Activated CD8-positive, alpha-beta T cell treated with anti-CD3 and anti-CD28 coated beads, Interleukin-2, amount 10 ng/mL, durations not matched to agents 7 days and 5 days (primary cell): ENCODE data around the gene SART3. TPM values are rescaled to one million over a fixed set of nuclear protein-coding genes. Genes with fewer than 3 reads are reported as not detected.

Experiments used
- ATAC-seq: fragments of 150-1000 bp; cut with Tn5 transposase; one replicate; pipeline ENCODE4 v1.10.0; 2021; ENCODE audit warnings: moderate library complexity
- CTCF ChIA-PET: fragments of 350-600 bp; sonication (Branson Sonifier 250); formaldehyde crosslinking; loops from one replicate; lab custom pipeline; 2021; ENCODE audit warnings: antibody characterized with exemption; lab: Charles Lee
- POLR2A ChIA-PET: fragments of 350-600 bp; sonication (Branson Sonifier 250); formaldehyde crosslinking; loops from one replicate; lab custom pipeline; 2021; ENCODE audit warnings: antibody characterized with exemption; lab: Charles Lee
- DNase-seq: peaks from one replicate; pipeline ENCODE4 v3.0.0-alpha.2; 2020
- H3K27ac Mint-ChIP-seq: one replicate; pipeline ENCODE4 v1.8.0; 2021; ENCODE audit warnings: mild to moderate bottlenecking, mixed read lengths
- H3K27me3 Mint-ChIP-seq: one replicate; pipeline ENCODE4 v1.8.0; 2021; ENCODE audit warnings: low read depth, mixed read lengths
- H3K36me3 Mint-ChIP-seq: one replicate; pipeline ENCODE4 v1.8.0; 2021; ENCODE audit warnings: low read depth, mixed read lengths
- H3K4me1 Mint-ChIP-seq: one replicate; pipeline ENCODE4 v1.8.0; 2021; ENCODE audit warnings: low read depth, mixed read lengths
- H3K4me3 Mint-ChIP-seq: one replicate; pipeline ENCODE4 v1.8.0; 2021; ENCODE audit warnings: mild to moderate bottlenecking, mixed read lengths
- H3K9me3 Mint-ChIP-seq: one replicate; pipeline ENCODE4 v1.8.0; 2022; ENCODE audit warnings: mixed read lengths; ENCODE audit not compliant: insufficient read depth
- total RNA-seq, 2 experiments: library from RNA; stranded (reverse); gene quantifications; one replicate each; pipeline ENCODE4 v1.2.3, GENCODE V29; 2021

The SART3 gene
- total RNA-seq, 2 experiments from 2014 or later: 67.9 to 76.9 TPM

DNA sequence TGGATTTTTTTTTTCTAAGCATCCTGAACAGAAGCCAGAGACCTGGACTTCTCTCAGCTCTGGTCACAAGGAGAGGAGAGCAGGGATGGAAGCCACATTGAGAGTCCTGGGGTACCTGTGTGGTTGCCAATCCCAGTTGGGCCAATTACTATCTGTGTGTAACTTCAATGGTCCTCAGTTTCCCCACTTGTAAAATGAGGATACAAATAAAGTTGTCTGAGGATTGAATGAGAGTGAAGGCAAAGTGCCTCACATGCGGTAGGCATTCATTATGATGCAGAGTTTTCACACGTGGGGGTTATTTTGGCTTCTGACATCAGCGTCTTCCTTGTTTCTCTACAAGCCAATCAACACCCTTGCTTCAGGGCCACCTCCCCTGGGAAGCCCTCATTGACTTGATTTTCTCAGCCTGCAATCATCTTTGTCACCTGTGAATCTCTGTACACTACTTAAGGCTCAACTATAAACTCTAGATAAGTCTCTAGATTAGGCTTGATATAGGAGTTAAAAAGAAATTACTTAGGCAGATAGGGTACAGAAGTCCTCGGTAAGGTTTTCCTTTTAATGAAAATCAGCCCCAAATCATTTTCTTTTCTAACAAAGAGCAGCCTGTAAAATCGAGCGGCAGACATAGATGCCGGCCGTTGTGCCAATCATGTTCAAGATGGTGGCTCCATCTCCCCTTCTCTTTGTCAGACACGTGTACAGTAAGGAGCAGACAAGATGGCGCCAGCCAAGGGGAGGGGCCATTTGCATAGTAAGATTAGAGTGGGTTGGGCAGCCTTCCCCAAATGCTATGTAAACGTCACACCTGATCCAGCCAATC is 83.7 kb downstream of the SART3 start:
- H3K27me3 Mint-ChIP-seq: peaks cover 4% of the 10 kb centered on the region
- peaks cover 3% of the 10 kb centered on the region for H3K4me1 Mint-ChIP-seq
- CTCF ChIA-PET: no interaction called here
- DNase-seq (no peak), ATAC-seq (no peak)
- H3K4me3 Mint-ChIP-seq: no peak overlapping the region
- no peaks in the 10 kb centered on the region for H3K36me3 Mint-ChIP-seq
- H3K9me3 Mint-ChIP-seq: no peaks in the 10 kb centered on the region
- POLR2A ChIA-PET: no interaction called here
- no peak overlapping the region for H3K27ac Mint-ChIP-seq

DNA sequence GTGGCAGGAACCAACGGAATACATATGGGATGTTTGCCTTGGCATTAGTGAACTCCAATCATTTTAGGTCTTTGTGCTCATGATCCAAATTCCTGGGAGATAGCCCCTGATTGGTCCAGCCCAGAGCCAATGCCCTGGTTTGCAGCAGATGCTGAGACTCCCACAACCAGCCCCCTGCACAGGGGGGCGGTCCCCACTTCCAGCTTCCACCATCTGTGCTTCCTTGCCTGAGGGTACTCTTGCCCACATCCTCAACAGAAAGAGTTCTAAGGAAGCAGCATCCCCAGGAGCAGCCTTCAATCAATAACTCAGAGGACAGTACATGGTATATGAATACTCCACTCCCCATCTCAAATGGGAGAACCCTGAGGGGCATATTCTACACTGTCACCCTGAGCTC is 85.6 kb downstream of the SART3 start:
- ATAC-seq (no peak), DNase-seq (no peak)
- Mint-ChIP-seq H3K4me1 (peaks cover 3% of the 10 kb centered on the region), H3K27ac (no peak overlapping the region), H3K4me3 (no peak overlapping the region), H3K36me3 (no peaks in the 10 kb centered on the region), H3K27me3 (no peaks in the 10 kb centered on the region), H3K9me3 (no peaks in the 10 kb centered on the region)
- ChIA-PET CTCF (no interaction called here), POLR2A (no interaction called here)

DNA sequence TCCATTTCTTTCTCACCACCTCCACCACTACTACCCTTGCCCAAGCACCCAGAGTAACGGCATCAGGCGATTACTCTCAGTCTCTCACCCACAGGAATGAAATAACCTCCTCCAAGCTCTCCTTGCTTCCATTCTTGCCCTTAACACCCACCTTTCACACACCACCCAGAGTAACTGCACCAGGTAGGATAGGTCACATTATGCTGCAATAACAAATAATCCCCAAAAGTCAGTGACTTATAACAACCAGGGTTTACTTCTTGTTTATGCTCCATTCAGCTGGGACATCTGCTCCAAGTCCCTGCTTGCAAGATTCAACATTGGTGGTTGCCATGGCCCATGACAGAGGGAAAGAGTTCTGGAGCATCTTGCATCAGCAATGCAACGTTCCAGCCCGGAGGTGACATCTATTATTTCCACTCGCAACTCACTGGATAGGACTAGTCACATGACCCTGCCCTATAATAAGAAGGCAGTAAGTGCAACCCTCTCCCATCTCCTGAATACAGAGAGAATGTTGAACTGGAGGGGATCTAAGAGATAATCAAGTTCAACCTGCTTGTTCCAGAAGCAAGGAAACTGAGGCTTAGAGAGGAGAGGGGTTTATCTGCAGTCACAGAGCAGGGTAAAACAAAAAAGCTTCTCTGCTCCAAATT is 87.4 kb downstream of the SART3 start:
- ATAC-seq (no peak), DNase-seq (no peak)
- Mint-ChIP-seq H3K36me3 (no peaks in the 10 kb centered on the region), H3K9me3 (no peaks in the 10 kb centered on the region), H3K27me3 (no peaks in the 10 kb centered on the region), H3K4me1 (peaks cover under 1% of the 10 kb centered on the region), H3K27ac (no peak overlapping the region), H3K4me3 (no peak overlapping the region)
- ChIA-PET POLR2A (interaction anchor here (0.6 kb wide), 2 partner anchors 88 to 308 kb away, joined by 3 read pairs; no protein-coding TSS in a partner anchor), CTCF (interaction anchor here (1.2 kb wide), 1 partner anchor 21 kb away, joined by 4 read pairs; no protein-coding TSS in a partner anchor)

Other genes starting within 250 kb of the SART3 start
- gene CMKLR1, start 221.9 kb downstream of the SART3 start, total RNA-seq: under 1 TPM in 1 of 2 experiments, not detected in 1; 0.08 TPM
- gene FICD, start 45.9 kb downstream of the SART3 start, total RNA-seq: 1 to 10 TPM; 4.6 to 5.2 TPM
- gene ISCU, start 1.4 kb upstream of the SART3 start, total RNA-seq: 10 to 100 TPM; 58.5 to 59.5 TPM
- not detected for gene TMEM119, start 36.9 kb upstream of the SART3 start, total RNA-seq
- 100 to 1,000 TPM; 144 to 150 TPM for gene SELPLG, start 72.7 kb upstream of the SART3 start, total RNA-seq
- gene CORO1C, start 170.3 kb upstream of the SART3 start, total RNA-seq: 10 to 100 TPM; 66.3 to 69.2 TPM